HCT116 (cell line): ENCODE measurements around the gene BRSK2.

Source experiments
- CTCF ChIP-seq, 3 experiments: fragments of 200-600 bp in 1 of 3; sonication (generic) in 1 of 3; IDR thresholded peaks in 2 of 3; conservative IDR thresholded peaks in 1 of 3; 2 replicates each; pipeline ENCODE4 v1.5.1; 2012 to 2017; ENCODE audit warnings: low read depth in 2 of 3, low read length in 2 of 3, antibody characterized with exemption in 1 of 3, borderline replicate concordance in 1 of 3, control low read depth in 1 of 3, mild to moderate bottlenecking in 1 of 3, mixed read lengths in 1 of 3, mixed run types in 1 of 3, moderate library complexity in 1 of 3; ENCODE audit not compliant: insufficient read depth in 1 of 3
- EZH2 ChIP-seq: fragments of 200-600 bp; sonication (generic); IDR thresholded peaks from 2 replicates; pipeline ENCODE4 v1.6.1; 2017; ENCODE audit warnings: antibody characterized with exemption, mixed run types
- EZH2phosphoT487 ChIP-seq: fragments of 200-600 bp; IDR thresholded peaks from 2 replicates; pipeline ENCODE4 v1.6.1; 2018; ENCODE audit warnings: antibody characterized with exemption, borderline replicate concordance
- FOSL1 ChIP-seq: IDR thresholded peaks from 2 replicates; pipeline ENCODE4 v1.6.1; 2012; ENCODE audit warnings: low read depth
- MAX ChIP-seq: IDR thresholded peaks from 2 replicates; pipeline ENCODE4 v1.6.1; 2012
- POLR2AphosphoS5 ChIP-seq: IDR thresholded peaks from 2 replicates; pipeline ENCODE4 v1.6.1; 2011; ENCODE audit warnings: mild to moderate bottlenecking, low read depth, low read length, moderate library complexity
- RAD21 ChIP-seq: IDR thresholded peaks from 2 replicates; pipeline ENCODE4 v1.6.1; 2012; ENCODE audit warnings: low read depth, mild to moderate bottlenecking
- REST ChIP-seq: IDR thresholded peaks from 2 replicates; pipeline ENCODE4 v1.6.1; 2012; ENCODE audit warnings: low read depth
- SIN3A ChIP-seq: IDR thresholded peaks from 2 replicates; pipeline ENCODE4 v1.6.1; 2012; ENCODE audit warnings: low read depth
- TF ChIP-seq, protein P1 (sequence below): IDR thresholded peaks from 2 replicates; pipeline ENCODE4 v1.6.1; 2012

DNA sequence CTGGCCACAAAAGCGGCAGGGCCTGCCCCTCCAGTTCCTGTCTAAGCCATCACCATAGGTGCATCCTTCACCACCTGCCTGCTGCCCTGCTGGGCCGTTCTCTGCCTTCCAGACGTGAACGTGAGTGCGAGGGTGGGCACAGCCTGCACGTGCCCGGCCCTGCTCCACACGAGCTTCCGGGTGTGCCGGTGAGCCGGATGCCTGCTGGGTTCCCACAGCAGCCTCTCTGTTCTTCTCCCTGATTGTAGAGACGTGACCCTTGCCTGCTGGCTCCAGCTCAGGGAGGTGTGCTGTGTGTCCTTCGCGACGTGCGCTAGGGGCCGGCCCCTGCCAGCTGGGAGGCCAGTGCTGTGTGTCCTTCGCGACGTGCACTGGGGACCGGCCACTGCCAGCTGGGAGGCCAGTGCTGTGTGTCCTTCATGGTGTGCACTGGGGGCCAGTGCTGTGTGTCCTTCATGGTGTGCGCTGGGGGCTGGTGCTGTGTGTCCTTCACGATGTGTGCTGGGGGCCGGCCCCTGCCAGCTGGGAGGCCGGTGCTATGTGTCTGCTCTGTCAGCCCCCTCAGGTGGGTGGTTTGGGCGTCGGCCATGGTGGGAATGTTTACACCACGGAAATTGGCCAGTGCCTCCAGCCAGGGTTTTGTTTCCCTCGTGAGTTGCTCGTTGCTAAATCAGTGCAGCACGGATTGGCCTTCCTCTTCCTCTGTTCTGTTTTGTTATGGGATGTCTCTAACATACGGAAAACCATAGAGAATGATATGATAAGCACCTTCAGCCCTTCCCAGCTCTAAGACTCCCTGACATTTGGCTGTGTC is 35.4 kb upstream of the BRSK2 start:
- no peak for TF ChIP-seq CTCF (IDR thresholded peaks at IDR 0.05 in 2 of 3, conservative IDR thresholded peaks at IDR 0.05 in 1 of 3; ENCODE audit: borderline replicate concordance in 1 of 3, insufficient read depth in 1 of 3, low read depth in 2 of 3, low read length in 2 of 3)
- no peak for TF ChIP-seq EZH2
- no peak for TF ChIP-seq MAX
- TF ChIP-seq POLR2AphosphoS5: no peak
- no peak for TF ChIP-seq SIN3A
- TF ChIP-seq REST: no peak
- no peak for TF ChIP-seq RAD21
- TF ChIP-seq FOSL1: no peak
- TF ChIP-seq, protein P1, sequence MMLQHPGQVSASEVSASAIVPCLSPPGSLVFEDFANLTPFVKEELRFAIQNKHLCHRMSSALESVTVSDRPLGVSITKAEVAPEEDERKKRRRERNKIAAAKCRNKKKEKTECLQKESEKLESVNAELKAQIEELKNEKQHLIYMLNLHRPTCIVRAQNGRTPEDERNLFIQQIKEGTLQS: no peak
- TF ChIP-seq EZH2phosphoT487: no peak
